Muscle of leg (tissue), 11 donors: ENCODE measurements around the gene ANTXR1. TPM values are rescaled to one million over a fixed set of nuclear protein-coding genes. Genes with fewer than 3 reads are reported as not detected.

Experiments used
- DNase-seq: peaks from one replicate; pipeline ENCODE4 v3.0.0; 2013
- H3K27ac ChIP-seq: one replicate; pipeline ENCODE4 v1.5.1; 2013; ENCODE audit warnings: mild to moderate bottlenecking, low read length, control low read depth
- H3K27me3 ChIP-seq: one replicate; pipeline ENCODE4 v1.6.1; 2013; ENCODE audit warnings: low read length; ENCODE audit not compliant: control insufficient read depth, insufficient read depth
- H3K36me3 ChIP-seq: one replicate; pipeline ENCODE4 v1.6.1; 2013; ENCODE audit warnings: low read length; ENCODE audit not compliant: control insufficient read depth, insufficient read depth
- H3K4me1 ChIP-seq: one replicate; pipeline ENCODE4 v1.6.1; 2013; ENCODE audit warnings: low read length; ENCODE audit not compliant: control insufficient read depth, insufficient read depth
- H3K4me3 ChIP-seq: one replicate; pipeline ENCODE4 v1.5.1; 2013; ENCODE audit warnings: low read length, control low read depth
- H3K9me3 ChIP-seq: replicated peaks from 2 replicates; pipeline ENCODE4 v1.6.1; 2013; ENCODE audit warnings: low read depth, low read length; ENCODE audit not compliant: control insufficient read depth
- WGBS: methylation state at CpG from one replicate; pipeline ENCODE4 v1.1.5; 2013; ENCODE audit warnings: missing lambda C conversion rate; ENCODE audit not compliant: insufficient coverage; 5-methylcytosine and 5-hydroxymethylcytosine counted together
- polyA plus RNA-seq, 8 donors: library from polyadenylated mRNA; unstranded; fragments of 120-200 nt; gene quantifications; one replicate each; pipeline versions ENCODE4 v1.2.1 to v1.2.3, GENCODE V29; 2013; ENCODE audit warnings: inconsistent platforms in 1 of 8, low replicate concordance in 1 of 8; ENCODE audit not compliant: insufficient read length in 8 of 8, insufficient read depth in 1 of 8
- total RNA-seq: library from RNA; stranded (reverse); fragments of 120-200 nt; gene quantifications from one replicate; pipeline ENCODE4 v1.2.4, GENCODE V29; 2013

ANTXR1 gene
- total and polyA plus RNA-seq, 9 donors, result 84.4 to 187 (median 133) TPM

GRCh38 chr2:69026691-69027459 is 13.9 kb downstream of the ANTXR1 start:
- no peak overlapping the region for H3K27ac ChIP-seq
- no peak overlapping the region for H3K4me3 ChIP-seq
- WGBS, result 85% methylated on average over 10 of the region's 13 CpGs
- no peak for DNase-seq
- H3K27me3 ChIP-seq, result no peaks in the 10 kb centered on the region
- peaks cover 9% of the 10 kb centered on the region for H3K9me3 ChIP-seq
- H3K36me3 ChIP-seq, result peaks cover 8% of the 10 kb centered on the region
- H3K4me1 ChIP-seq, result peaks cover 2% of the 10 kb centered on the region

DNA sequence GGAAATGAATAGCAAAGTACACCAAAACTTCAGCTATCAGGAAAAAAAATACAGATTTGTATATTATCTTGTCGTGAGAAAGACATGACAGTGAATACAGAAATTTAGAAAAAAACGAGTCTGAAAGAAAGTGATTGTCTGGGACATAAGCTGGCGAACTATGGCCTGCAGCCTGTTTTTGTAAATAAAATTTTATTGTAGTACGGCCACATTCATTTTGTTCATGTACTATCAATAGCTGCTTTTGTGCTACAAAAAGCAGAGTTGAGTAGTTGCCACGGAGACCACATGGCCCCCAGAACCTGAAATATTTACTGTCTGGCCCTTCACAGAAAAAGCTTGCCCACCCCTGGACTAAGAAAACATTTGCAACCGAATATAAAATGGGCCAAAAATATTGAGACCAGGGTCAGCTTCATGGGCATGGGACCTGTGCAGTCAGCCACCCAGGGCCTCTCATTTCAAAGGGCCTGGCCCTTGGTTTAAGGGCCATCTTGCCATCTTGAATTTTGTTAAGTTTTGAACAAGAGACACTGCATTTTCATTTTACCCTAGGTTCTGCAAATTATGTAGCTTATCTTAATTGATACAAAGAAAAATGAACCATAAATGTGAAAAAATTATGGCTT is 17.9 kb downstream of the ANTXR1 start:
- DNase-seq, result no peak
- H3K9me3 ChIP-seq, result peaks cover 9% of the 10 kb centered on the region
- 95% methylated on average over 4 of the region's 6 CpGs for WGBS
- H3K4me3 ChIP-seq, result no peak overlapping the region
- H3K36me3 ChIP-seq, result peaks cover 4% of the 10 kb centered on the region
- H3K27ac ChIP-seq, result no peak overlapping the region
- no peaks in the 10 kb centered on the region for H3K27me3 ChIP-seq
- H3K4me1 ChIP-seq, result peaks cover 19% of the 10 kb centered on the region

DNA sequence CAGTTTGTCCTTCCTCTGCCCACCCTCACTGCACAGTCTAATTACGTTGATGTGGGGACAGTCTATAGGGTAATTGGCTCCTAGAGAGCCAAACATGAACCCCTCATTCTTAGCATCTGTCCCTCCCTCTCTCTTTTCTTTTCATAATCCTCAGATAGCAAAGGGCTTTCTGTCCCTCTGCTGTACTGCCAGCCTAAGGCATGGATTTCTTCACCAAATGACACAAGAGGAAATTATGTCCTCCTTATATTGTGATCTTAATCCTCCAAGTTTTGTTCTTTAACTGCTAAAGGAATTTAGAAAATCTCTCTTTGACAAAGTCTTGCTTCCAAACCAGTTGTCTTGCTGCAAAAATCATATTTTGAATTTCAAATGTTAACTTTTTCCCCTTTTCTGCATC is 18.5 kb downstream of the ANTXR1 start:
- no CpG with 5 or more reads among the region's 1 CpG for WGBS

DNA sequence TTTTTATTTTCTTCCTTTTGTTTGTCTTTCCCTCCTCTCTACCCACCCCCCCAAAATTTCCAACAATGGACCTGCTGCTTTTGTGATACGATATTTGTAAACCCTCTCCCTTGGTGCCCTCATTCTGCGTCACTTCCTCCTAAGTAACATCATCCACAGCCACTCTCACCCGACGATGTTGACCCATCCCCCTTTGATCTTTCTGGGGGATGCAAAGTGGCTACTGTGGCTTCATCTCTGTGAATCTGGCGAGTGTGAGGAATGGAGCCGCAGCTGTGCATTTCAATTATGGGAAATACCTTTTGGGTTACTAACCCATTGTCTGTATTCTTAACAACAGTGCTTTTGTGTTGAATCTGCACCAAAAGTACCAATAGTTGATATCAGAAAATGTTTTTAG is 19.4 kb downstream of the ANTXR1 start:
- no peak for DNase-seq
- peaks cover 4% of the 10 kb centered on the region for H3K36me3 ChIP-seq
- peaks cover 19% of the 10 kb centered on the region for H3K4me1 ChIP-seq
- no peak overlapping the region for H3K27ac ChIP-seq
- peaks cover 5% of the 10 kb centered on the region for H3K9me3 ChIP-seq
- no peaks in the 10 kb centered on the region for H3K27me3 ChIP-seq
- WGBS, result no CpG with 5 or more reads among the region's 6 CpGs
- no peak overlapping the region for H3K4me3 ChIP-seq

More for the DNA sequence above, 18.5 kb downstream of the ANTXR1 start:
- peaks cover 9% of the 10 kb centered on the region for H3K9me3 ChIP-seq
- no peaks in the 10 kb centered on the region for H3K27me3 ChIP-seq
- peaks cover 4% of the 10 kb centered on the region for H3K36me3 ChIP-seq
- H3K27ac ChIP-seq, result peak overlapping the region; percentile 53
- H3K4me3 ChIP-seq, result no peak overlapping the region
- peaks cover 19% of the 10 kb centered on the region for H3K4me1 ChIP-seq
- DNase-seq, result no peak

GRCh38 chr2:69033461-69034095 is 20.6 kb downstream of the ANTXR1 start:
- H3K27ac ChIP-seq, result peak overlapping the region; percentile 53
- no CpG with 5 or more reads among the region's 1 CpG for WGBS
- peak; percentile 75 for DNase-seq

GRCh38 chr2:69034122-69034521 is 21.1 kb downstream of the ANTXR1 start:
- no peak overlapping the region for H3K27ac ChIP-seq
- no peak overlapping the region for H3K4me3 ChIP-seq

More at GRCh38 chr2:69033461-69034095, 20.6 kb downstream of the ANTXR1 start:
- Histone ChIP-seq H3K4me3 (no peak overlapping the region), H3K36me3 (peaks cover 4% of the 10 kb centered on the region), H3K9me3 (no peaks in the 10 kb centered on the region), H3K27me3 (no peaks in the 10 kb centered on the region), H3K4me1 (peaks cover 19% of the 10 kb centered on the region)

GRCh38 chr2:69034845-69035244 is 21.9 kb downstream of the ANTXR1 start:
- H3K27ac ChIP-seq, result no peak overlapping the region

More at GRCh38 chr2:69034122-69034521, 21.1 kb downstream of the ANTXR1 start:
- H3K27me3 ChIP-seq, result no peaks in the 10 kb centered on the region
- peaks cover 4% of the 10 kb centered on the region for H3K36me3 ChIP-seq
- H3K4me1 ChIP-seq, result peaks cover 19% of the 10 kb centered on the region
- DNase-seq, result no peak
- H3K9me3 ChIP-seq, result no peaks in the 10 kb centered on the region

DNA sequence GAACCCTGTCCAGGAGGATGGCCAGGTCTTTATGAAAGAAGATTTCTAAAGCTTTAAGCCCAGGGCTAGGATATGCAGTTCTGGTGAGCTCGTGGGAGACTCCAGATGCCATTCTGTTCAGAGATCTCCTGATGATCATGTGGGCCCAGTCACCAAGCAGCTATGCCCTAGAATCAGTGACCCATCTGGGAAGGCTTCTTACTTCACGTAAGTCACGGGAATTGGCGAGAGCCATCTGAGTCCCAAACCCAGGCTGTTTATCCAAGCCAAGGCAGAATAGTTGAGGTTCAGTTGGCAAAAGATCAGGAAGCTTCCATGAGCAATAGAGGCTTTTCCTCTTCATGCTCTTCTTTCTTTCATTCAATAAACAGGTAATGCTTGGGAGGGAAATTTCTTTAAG is 23.9 kb downstream of the ANTXR1 start:
- H3K36me3 ChIP-seq, result peaks cover 25% of the 10 kb centered on the region
- H3K27me3 ChIP-seq, result no peaks in the 10 kb centered on the region
- DNase-seq, result no peak
- H3K4me1 ChIP-seq, result peaks cover 17% of the 10 kb centered on the region
- no peak overlapping the region for H3K4me3 ChIP-seq
- 95% methylated on average over 2 of the region's 4 CpGs for WGBS
- H3K9me3 ChIP-seq, result no peaks in the 10 kb centered on the region
- no peak overlapping the region for H3K27ac ChIP-seq

More at GRCh38 chr2:69034845-69035244, 21.9 kb downstream of the ANTXR1 start:
- Histone ChIP-seq H3K27me3 (no peaks in the 10 kb centered on the region), H3K9me3 (no peaks in the 10 kb centered on the region), H3K4me3 (no peak overlapping the region), H3K36me3 (peaks cover 4% of the 10 kb centered on the region), H3K4me1 (peaks cover 19% of the 10 kb centered on the region)
- no CpG with 5 or more reads among the region's 3 CpGs for WGBS
- DNase-seq, result no peak

- H3K27me3 ChIP-seq, result no peaks in the 10 kb centered on the region
- H3K4me3 ChIP-seq, result no peak overlapping the region
- no peaks in the 10 kb centered on the region for H3K4me1 ChIP-seq
- H3K36me3 ChIP-seq, result peaks cover 48% of the 10 kb centered on the region
- no CpG with 5 or more reads among the region's 4 CpGs for WGBS
- no peaks in the 10 kb centered on the region for H3K9me3 ChIP-seq
- H3K27ac ChIP-seq, result no peak overlapping the region
- DNase-seq, result no peak
Measured at GRCh38 chr2:69041214-69041613, 28.2 kb downstream of the ANTXR1 start.

- DNase-seq, result no peak
- WGBS, result 83% methylated on average over 6 of the region's 9 CpGs
- Histone ChIP-seq H3K27me3 (no peaks in the 10 kb centered on the region), H3K4me1 (no peaks in the 10 kb centered on the region), H3K27ac (no peak overlapping the region), H3K36me3 (peaks cover 52% of the 10 kb centered on the region), H3K9me3 (no peaks in the 10 kb centered on the region), H3K4me3 (no peak overlapping the region)
Measured at GRCh38 chr2:69043736-69044400, 30.9 kb downstream of the ANTXR1 start.
